ENCODE results near the gene PROSER2. TPM values are rescaled to one million over a fixed set of nuclear protein-coding genes. Genes with fewer than 3 reads are reported as not detected.

Gene PROSER2
- total RNA-seq, 1 donor from 2014 or later, result 15.2 TPM

- no peak for TF ChIP-seq CTCF (IDR thresholded peaks at IDR 0.05)
- no peaks in the 10 kb centered on the region for H3K9me3 Mint-ChIP-seq (ENCODE audit: low read depth)
- no peaks in the 10 kb centered on the region for H3K27me3 Mint-ChIP-seq (ENCODE audit: low read depth)
- H3K36me3 Mint-ChIP-seq (ENCODE audit: low read depth), result peaks cover 2% of the 10 kb centered on the region
- H3K4me3 Mint-ChIP-seq (ENCODE audit: unreplicated experiment), result no peak overlapping the region
- no peak overlapping the region for H3K27ac Mint-ChIP-seq (ENCODE audit: unreplicated experiment)
- peaks cover 49% of the 10 kb centered on the region for H3K4me1 Mint-ChIP-seq (ENCODE audit: low read depth)
- no peak for DNase-seq (ENCODE audit: low spot score)
Measured at GRCh38 chr10:11835061-11835460, 11.9 kb downstream of the PROSER2 start.

- DNase-seq (ENCODE audit: low spot score), result no peak
- H3K27me3 Mint-ChIP-seq (ENCODE audit: low read depth), result no peaks in the 10 kb centered on the region
Measured at GRCh38 chr10:11835704-11836103, 12.5 kb downstream of the PROSER2 start.

GRCh38 chr10:11837372-11838161 is 14.4 kb downstream of the PROSER2 start:
- H3K9me3 Mint-ChIP-seq (ENCODE audit: low read depth), result no peaks in the 10 kb centered on the region
- no peak for TF ChIP-seq CTCF (IDR thresholded peaks at IDR 0.05)
- no peak for DNase-seq (ENCODE audit: low spot score)
- peaks cover 25% of the 10 kb centered on the region for H3K4me1 Mint-ChIP-seq (ENCODE audit: low read depth)
- H3K27ac Mint-ChIP-seq (ENCODE audit: unreplicated experiment), result peak overlapping the region; percentile 19
- no peaks in the 10 kb centered on the region for H3K27me3 Mint-ChIP-seq (ENCODE audit: low read depth)
- H3K36me3 Mint-ChIP-seq (ENCODE audit: low read depth), result peaks cover 2% of the 10 kb centered on the region
- no peak overlapping the region for H3K4me3 Mint-ChIP-seq (ENCODE audit: unreplicated experiment)

More at GRCh38 chr10:11835704-11836103, 12.5 kb downstream of the PROSER2 start:
- Mint-ChIP-seq H3K9me3 (ENCODE audit: low read depth) (no peaks in the 10 kb centered on the region), H3K36me3 (ENCODE audit: low read depth) (peaks cover 2% of the 10 kb centered on the region), H3K27ac (ENCODE audit: unreplicated experiment) (no peak overlapping the region), H3K4me1 (ENCODE audit: low read depth) (peaks cover 42% of the 10 kb centered on the region), H3K4me3 (ENCODE audit: unreplicated experiment) (no peak overlapping the region)
- no peak for TF ChIP-seq CTCF (IDR thresholded peaks at IDR 0.05)

- Mint-ChIP-seq H3K4me3 (ENCODE audit: unreplicated experiment) (no peak overlapping the region), H3K9me3 (ENCODE audit: low read depth) (no peaks in the 10 kb centered on the region), H3K27me3 (ENCODE audit: low read depth) (no peaks in the 10 kb centered on the region), H3K27ac (ENCODE audit: unreplicated experiment) (peak overlapping the region; percentile 70), H3K36me3 (ENCODE audit: low read depth) (peaks cover 2% of the 10 kb centered on the region), H3K4me1 (ENCODE audit: low read depth) (peaks cover 25% of the 10 kb centered on the region)
- TF ChIP-seq CTCF (IDR thresholded peaks at IDR 0.05), result no peak
- no peak for DNase-seq (ENCODE audit: low spot score)
Measured at GRCh38 chr10:11838298-11838852, 15.2 kb downstream of the PROSER2 start.

GRCh38 chr10:11841375-11841774 is 18.2 kb downstream of the PROSER2 start:
- Mint-ChIP-seq H3K36me3 (ENCODE audit: low read depth) (no peaks in the 10 kb centered on the region), H3K27me3 (ENCODE audit: low read depth) (no peaks in the 10 kb centered on the region)
- no peak for TF ChIP-seq CTCF (IDR thresholded peaks at IDR 0.05)

More at GRCh38 chr10:11841375-11841774, 18.2 kb downstream of the PROSER2 start:
- no peaks in the 10 kb centered on the region for H3K9me3 Mint-ChIP-seq (ENCODE audit: low read depth)
- H3K27ac Mint-ChIP-seq (ENCODE audit: unreplicated experiment), result no peak overlapping the region
- H3K4me1 Mint-ChIP-seq (ENCODE audit: low read depth), result peaks cover 22% of the 10 kb centered on the region
- H3K4me3 Mint-ChIP-seq (ENCODE audit: unreplicated experiment), result no peak overlapping the region
- no peak for DNase-seq (ENCODE audit: low spot score)
